22Rv1 (cell line): ENCODE measurements around the gene SRSF6.
"Not testable (repeated sequence)": the region's sequence is repeated elsewhere in the genome, so short reads cannot be mapped to it uniquely, and the experiment has no call there.

Experiments
- H3K27ac ChIP-seq: fragments of 450-650 bp; 2 replicates; pipeline ENCODE4 v1.5.1; 2017
- ZFX ChIP-seq: fragments of 450-650 bp; IDR thresholded peaks from 2 replicates; pipeline ENCODE4 v1.6.1; 2017; ENCODE audit warnings: antibody characterized with exemption, borderline replicate concordance
- TF ChIP-seq, protein P1 (sequence below): fragments of 450-650 bp; IDR thresholded peaks from 2 replicates; pipeline ENCODE4 v1.5.1; 2017; ENCODE audit warnings: mild to moderate bottlenecking

The SRSF6 gene

DNA sequence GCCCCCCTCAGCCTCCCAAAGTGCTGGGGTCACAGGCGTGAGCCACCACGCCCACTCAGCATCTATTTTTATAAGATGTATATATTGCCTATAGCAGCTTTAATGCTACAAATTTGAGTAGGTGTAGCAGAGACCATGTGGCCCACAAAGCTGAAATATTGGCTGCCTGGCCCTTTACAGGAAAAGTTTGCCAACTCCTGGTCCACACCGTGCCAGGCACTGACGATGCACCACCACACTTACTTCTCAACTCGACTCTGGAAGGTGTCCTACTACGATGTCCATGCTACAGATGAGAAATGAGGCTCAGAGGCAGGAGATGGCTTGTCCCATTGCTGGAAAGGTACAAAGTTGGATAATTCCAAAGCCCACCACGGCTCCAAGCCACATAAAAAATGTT lies 17.2 kb upstream of the SRSF6 start:
- TF ChIP-seq, protein P1, sequence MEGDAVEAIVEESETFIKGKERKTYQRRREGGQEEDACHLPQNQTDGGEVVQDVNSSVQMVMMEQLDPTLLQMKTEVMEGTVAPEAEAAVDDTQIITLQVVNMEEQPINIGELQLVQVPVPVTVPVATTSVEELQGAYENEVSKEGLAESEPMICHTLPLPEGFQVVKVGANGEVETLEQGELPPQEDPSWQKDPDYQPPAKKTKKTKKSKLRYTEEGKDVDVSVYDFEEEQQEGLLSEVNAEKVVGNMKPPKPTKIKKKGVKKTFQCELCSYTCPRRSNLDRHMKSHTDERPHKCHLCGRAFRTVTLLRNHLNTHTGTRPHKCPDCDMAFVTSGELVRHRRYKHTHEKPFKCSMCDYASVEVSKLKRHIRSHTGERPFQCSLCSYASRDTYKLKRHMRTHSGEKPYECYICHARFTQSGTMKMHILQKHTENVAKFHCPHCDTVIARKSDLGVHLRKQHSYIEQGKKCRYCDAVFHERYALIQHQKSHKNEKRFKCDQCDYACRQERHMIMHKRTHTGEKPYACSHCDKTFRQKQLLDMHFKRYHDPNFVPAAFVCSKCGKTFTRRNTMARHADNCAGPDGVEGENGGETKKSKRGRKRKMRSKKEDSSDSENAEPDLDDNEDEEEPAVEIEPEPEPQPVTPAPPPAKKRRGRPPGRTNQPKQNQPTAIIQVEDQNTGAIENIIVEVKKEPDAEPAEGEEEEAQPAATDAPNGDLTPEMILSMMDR = no peak
- TF ChIP-seq ZFX = no peak
- no peak overlapping the region for H3K27ac ChIP-seq

DNA sequence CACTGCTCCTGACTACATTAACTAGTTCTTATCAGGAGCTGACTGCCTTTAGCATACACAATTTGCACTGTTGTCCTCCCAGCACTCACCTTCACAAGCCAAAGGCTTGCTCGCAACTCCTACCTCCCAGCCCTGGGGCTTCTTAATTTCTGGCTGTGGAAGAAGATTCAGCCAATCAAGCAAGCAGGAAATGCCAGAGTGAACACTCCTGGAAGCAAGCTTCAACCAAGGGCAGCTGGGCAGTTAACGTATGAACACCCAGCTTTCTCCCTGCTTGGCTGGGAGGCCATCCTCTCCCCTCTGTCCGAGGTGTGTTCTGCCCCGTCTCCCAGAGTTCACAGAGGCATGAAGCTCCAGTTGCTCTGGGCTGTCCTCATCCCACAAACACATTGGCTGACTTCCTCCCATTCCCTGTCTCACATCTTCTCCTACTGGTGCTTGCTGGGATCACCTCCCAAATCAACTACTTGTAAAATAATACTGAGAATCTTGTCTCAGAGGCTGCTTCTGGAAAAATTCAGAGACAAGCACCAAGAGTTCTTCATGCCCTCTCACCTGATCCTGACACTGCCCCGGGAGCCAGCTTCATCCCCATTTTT lies 15.3 kb upstream of the SRSF6 start:
- TF ChIP-seq ZFX = no peak
- TF ChIP-seq, protein P1 = no peak
- no peak overlapping the region for H3K27ac ChIP-seq

GRCh38 chr20:43444107-43444506 lies 13.6 kb upstream of the SRSF6 start:
- TF ChIP-seq, protein P1 = no peak
- no peak for TF ChIP-seq ZFX
- H3K27ac ChIP-seq = no peak overlapping the region

DNA sequence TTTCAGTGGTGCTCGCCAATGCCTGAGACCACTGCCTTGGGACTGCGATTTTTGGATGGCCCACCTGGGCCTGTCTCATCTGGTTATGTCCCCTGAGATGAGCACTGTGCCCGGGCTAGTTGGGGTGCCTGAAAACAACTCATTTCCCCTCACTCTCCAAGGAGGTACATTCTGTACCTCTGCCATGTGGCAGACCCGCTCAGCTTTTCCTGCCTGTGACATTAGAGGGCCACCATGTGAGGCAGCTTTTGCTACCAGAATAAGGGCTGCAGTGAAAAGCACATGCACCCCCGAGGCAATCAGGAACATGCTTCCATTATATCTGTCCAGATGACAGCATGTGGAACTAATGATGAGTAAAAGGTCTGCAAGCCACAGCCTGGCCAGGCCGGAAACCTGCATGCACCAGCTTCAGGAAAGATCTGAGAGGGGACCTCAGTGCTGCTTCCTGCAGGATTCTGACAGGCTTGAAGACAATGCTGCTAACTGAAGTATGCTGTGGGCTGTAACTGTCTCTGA lies 11.3 kb upstream of the SRSF6 start:
- no peak for TF ChIP-seq ZFX
- TF ChIP-seq, protein P1 = no peak
- no peak overlapping the region for H3K27ac ChIP-seq

DNA sequence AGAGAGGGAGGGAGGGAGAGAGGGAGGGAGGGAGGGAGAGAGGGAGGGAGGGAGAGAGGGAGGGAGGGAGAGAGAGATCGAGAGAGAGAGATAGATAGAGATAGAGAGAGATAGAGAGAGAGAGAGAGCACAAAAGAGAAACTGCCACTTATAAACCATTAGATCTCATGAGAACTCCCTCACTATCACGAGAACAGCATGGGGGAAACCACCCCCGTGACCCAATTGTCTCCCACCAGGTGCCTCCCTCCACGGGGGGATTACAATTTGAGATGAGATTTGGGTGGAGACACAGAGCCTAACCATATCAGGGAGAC lies 9.3 kb upstream of the SRSF6 start:
- not testable (repeated sequence) for H3K27ac ChIP-seq

- no peak overlapping the region for H3K27ac ChIP-seq
- no peak for TF ChIP-seq ZFX
- TF ChIP-seq, protein P1 = peak; percentile 87
Measured at GRCh38 chr20:43448748-43449535, 8.8 kb upstream of the SRSF6 start.

GRCh38 chr20:43450841-43451799 lies 6.6 kb upstream of the SRSF6 start:
- TF ChIP-seq ZFX = no peak
- TF ChIP-seq, protein P1 = no peak
- H3K27ac ChIP-seq = no peak overlapping the region
